NOMO-1 treated with DMSO at 0.1 percent for 48 hours (cell line): ENCODE data around the gene NUDT19.
"Not testable (repeated sequence)": the region's sequence is repeated elsewhere in the genome, so short reads cannot be mapped to it uniquely, and the experiment has no call there.

ENCODE experiments used
- DNase-seq: peaks from one replicate; lab custom pipeline; 2025; ENCODE audit not compliant: unreplicated experiment; lab: John Stamatoyannopoulos, UW

NUDT19 gene

DNA sequence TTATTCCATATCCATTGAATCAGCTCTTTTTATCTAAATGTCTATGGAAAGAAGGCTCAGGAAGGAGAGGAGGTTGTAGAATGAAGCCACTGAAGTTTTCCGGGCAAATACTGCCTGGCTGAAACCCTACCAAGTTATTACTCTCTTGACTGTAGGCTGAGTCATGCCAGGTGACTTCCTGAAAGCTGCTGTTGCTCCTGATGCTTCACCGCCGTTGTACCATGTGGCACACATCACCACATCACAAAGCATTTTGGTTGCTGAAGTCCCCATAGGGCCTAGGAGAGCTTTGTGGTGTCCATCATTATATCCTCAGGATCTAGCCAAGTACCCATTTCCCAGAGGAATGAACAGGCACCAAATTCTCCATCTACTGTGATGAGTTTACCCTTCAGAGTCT is 16.8 kb downstream of the NUDT19 start:
- DNase-seq, result no peak

DNA sequence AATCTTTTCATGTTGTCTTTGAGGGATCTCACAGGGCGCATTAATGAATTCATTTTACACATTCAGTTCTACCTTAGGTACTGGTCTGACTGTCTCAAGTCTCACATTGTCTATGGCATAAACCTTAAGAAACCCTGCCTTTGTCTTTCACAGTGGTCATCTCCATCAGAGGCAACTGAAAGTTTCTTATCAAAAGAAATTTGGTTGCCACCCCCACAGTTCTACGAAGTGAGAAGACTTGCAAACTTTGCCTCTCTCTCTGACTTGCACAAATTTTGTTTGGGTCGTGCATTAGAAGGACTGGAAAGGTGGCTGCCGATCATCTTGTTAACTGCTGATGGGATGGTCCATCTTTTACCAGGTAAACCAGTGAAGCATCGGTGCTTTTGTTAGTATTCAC is 17.4 kb downstream of the NUDT19 start:
- no peak for DNase-seq

DNA sequence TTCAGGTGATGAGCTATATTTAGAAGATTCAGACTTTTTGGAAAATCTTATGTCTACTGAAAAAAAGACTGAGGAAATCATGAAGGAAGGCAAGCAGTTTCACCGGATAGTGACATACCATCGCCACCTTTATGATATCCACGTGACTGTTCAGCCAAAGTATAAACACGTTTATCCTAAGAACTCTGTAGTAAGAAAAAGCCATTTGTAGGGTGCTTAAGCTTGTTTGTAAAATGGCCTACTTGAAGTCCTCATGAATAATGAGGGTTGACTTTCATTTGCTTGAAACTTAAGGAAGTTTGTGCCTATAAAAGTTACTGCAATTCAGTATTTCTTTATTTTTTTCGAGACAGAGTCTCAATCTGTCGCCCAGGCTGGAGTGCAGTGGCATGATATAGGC is 20.1 kb downstream of the NUDT19 start:
- DNase-seq, result no peak

DNA sequence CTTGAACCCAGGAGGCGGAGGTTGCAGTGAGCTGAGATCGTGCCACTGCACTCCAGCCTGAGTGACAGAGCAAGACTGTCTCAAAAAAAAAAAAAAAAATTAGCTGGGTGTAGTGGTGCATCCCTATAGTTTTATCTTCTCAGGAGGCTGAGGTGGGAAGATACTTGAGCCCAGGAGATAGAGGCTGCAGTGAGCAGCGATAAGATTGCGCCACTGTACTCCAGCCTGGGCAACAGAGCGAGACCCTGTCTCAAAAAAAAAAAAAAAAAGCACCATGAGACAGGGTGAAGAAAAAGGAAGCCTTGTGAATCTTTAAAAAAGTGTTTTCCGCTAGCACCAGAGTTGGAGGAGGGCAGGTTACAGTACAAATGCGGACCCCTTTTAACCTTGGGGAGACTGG is 24.6 kb downstream of the NUDT19 start:
- not testable (repeated sequence) for DNase-seq

DNA sequence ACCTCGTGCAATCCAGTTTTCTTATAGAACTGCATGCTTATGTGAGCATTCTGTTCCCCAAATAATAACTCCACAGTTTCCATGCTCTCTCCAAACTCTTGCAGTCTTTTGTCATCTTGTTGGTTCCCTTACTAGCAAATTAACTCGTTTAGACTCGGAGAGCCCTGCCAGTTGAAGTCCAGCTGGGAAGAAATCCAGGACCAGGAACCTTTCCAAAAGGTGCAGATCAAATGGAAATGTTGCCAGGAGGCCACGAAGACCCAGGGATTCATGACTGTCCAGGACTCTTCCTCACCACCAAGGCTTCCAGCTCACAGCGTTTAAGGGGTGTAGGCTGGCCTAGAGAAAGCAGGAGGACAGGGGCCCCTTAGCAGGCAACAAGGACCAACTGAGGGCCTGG is 25.9 kb downstream of the NUDT19 start:
- no peak for DNase-seq

DNA sequence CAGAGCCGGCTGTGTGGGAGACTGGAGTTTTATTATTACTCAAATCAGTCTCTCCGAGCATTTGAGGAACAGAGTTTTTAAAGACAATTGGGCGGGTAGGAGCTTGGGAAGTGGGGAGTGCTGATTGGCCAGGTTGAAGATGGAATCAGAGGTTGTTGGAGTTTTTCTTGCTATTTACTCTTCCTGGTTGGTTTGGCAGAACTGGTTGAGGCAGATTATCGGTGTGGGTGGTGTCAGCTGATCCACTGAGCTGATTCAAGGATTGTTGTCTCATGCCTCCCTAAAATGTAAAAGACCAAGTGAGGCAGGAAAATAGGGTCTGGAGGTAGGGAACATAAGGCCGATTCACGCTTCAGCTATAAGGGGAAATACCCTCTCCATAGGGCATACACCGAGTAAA is 26.7 kb downstream of the NUDT19 start:
- no peak for DNase-seq

DNA sequence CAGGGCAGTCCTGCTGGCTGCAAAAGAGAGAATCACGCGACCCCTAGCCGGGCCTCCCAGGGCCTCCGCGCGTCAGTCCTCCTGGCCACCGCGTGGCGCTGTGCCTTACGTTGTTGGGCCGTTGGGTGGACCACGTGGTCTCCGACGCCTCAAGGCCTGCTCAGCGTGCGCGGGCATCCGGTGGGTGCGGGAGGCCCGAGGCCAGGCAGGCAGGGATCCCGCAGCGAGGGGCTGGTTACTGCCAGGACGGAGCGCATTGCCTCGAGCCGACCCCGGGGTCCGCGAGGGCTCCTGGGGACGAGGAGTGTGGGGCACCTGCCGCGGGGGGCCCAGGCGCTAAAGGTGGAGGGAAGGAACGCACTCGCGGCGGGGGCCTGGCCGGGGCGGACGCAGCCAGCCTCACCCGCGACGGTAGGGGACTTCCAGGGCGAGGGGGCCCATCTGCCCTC is 28.0 kb downstream of the NUDT19 start, which contains the start of gene TDRD12:
Gene TDRD12, plus strand, starts transcription at position 157 of the 449 bp plus-strand sequence. CDS start 306 bp downstream, outside the sequence.
- no peak for DNase-seq

DNA sequence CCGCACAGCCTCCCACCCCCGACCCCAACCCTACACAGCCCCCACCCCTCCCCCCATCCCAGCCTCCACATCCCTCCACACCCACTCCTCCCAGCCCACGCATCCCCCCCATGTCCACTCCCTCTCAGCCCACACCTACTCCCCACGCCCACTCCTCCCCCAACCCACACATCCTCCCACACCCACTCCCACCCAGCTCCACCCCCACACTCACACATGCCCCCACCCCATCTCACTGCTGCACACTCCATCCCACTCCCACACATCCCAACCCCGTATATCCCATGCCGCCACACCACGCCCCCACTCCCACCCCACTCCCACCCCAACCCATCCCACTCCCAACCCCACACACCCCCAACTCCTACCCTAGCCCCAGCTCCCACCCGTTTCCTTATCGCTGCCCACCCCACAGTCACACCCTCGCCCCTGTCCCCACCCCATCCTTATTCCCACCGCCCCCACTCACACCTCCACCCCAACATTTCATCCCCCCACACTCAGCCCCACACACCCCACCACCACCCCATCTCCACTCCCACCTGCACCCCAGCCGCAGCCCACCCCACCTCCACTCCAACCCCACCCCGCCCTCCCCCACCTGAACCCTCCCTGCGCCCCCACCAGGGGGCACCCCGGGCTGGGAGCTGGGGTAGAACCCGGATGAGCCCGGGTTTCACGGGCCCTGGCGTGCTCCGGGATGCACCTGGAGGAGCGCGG is 28.8 kb downstream of the NUDT19 start:
- no peak for DNase-seq

DNA sequence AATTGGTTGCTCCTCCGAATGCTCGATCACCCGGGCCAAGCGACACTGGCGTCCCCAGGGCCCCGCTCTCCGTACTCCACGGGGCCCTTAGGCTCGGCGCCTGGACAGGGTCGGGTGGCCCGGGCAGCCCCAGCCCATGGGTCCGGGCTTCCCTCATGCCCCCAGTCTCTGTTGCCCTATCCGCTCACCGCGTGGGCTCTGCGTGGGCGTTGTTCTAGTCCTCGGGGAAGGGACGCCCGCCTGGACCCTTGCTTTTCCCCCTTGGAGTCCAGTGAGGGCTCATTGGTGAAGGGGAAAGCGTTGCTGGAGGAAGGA is 29.3 kb downstream of the NUDT19 start:
- no peak for DNase-seq

DNA sequence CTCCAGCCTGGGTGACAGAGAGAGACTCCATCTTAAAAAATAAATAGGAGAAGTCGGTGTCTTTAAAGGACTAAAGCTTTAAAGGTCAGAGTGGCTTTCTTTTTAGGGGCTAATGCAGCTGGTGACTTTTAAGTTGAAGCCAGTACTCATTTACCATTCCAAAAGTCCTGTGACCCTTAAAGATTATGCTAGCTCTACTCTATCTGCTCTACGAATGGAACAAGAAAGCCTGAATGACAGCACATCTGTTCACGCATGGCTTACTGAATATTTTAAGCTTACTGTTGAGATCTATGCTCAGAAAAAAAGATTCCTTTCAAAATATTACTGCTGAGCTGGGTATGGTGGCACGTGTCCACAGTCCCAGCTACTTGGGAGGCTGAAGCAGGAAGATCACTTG is 44.3 kb downstream of the NUDT19 start:
- no peak for DNase-seq

DNA sequence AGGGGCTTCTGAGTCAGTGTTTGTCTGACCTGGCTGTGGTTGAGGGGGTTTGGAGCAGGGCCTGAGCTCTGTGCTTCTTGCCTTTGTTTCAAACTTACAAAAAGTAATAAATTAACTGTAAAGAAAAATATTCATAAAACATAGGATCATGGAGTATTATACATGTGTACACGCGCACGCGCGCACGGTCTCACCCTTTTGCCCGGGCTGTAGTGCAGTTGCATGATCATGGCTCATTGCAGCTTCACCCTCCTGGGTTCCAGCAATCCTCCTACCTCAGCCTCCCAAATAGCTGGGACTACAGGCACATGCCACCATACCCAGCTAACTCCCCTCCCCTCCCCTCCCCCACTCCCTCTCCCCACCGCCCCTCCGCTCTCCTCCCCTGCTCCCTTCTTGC is 51.4 kb downstream of the NUDT19 start:
- DNase-seq, result no peak

DNA sequence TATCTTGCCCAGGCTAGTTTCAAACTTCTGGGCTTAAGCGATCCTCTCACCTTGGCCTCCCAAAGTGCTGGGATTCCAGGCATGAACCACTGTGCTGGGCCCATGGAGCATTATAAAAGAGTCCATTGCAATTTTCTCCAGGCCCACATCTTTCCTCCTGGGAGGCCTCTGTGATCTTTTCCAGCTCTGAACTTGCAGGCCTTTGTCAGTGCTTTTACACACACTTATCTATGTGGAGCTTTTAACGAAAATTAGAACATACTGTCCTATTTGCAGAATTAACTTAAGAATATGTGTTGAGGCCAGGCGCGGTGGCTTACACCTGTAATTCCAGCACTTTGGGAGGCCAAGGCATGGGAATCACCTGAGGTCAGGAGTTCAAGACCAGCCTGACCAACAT is 51.8 kb downstream of the NUDT19 start:
- no peak for DNase-seq

DNA sequence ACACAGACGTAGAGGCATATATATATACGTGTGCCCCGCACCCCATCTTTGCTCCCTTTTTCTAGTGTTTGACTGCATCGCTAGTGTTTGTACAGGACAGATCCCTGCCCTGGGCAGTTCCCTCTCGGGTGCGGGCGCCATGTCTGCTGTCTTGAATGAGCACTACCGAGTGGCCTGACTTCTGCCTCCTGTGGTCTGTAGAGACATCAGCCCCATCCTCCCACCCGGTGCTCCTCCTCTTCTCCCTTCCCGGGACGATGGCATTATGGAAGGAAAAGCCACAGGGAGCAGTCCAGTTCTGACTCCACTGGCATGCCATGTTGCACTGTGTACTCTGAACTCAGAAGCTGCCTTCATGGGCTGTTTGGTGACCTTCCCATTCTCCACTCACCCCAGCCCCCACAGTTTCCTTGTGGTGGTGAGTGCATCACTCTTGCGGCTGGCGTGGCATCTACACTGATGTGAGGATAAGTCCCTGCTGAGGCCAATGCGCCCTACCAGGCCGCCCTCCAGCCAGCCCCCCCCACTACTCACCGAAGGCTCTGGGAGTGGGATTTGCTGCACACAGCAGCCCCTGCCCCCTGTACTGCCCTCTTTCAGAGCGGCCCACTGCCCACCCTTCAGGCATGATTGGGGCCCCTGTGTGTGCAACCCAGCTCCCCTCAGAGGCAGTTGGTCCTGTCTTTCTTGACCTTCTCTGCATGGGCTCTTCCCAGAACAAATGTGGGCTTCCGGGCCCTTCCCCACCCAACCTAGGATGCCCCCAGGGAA is 53.1 kb downstream of the NUDT19 start:
- no peak for DNase-seq

DNA sequence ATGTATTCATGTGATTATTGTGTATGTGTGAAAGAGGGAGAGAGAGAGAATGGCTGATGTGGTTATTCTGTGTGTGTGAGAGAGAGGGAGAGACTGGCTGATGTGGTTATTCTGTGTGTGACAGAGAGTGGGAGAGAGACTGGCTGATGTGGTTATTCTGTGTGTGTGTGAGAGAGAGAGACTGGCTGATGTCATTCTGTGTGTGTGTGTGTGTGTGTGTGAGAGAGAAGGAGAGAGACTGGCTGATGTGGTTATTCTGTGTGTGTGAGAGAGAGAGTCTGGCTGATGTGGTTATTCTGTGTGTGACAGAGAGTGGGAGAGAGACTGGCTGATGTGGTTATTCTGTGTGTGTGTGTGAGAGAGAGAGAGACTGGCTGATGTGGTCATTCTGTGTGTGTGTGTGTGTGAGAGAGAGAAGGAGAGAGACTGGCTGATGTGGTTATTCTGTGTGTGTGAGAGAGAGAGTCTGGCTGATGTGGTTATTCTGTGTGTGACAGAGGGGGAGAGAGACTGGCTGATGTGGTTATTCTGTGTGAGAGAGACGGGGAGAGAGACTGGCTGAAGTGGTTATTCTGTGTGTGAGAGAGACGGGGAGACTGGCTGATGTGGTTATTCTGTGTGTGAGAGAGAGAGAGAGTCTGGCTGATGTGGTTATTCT is 54.1 kb downstream of the NUDT19 start:
- not testable (repeated sequence) for DNase-seq

DNA sequence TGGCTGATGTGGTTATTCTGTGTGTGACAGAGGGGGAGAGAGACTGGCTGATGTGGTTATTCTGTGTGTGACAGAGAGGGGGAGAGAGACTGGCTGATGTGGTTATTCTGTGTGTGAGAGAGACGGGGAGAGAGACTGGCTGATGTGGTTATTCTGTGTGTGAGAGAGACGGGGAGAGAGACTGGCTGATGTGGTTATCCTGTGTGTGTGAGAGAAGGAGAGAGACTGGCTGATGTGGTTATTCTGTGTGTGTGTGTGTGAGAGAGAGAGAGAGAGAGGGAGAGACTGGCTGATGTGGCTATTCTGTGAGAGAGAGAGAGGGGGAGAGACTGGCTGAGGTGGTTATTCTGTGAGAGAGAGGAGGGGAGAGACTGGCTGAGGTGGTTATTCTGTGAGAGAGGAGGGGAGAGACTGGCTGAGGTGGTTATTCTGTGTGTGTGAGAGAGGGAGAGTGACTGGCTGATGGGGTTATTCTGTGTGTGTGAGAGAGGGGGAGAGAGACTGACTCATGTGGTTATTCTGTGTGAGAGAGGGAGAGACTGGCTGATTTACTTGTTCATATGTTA is 55.1 kb downstream of the NUDT19 start:
- DNase-seq, result not testable (repeated sequence)

DNA sequence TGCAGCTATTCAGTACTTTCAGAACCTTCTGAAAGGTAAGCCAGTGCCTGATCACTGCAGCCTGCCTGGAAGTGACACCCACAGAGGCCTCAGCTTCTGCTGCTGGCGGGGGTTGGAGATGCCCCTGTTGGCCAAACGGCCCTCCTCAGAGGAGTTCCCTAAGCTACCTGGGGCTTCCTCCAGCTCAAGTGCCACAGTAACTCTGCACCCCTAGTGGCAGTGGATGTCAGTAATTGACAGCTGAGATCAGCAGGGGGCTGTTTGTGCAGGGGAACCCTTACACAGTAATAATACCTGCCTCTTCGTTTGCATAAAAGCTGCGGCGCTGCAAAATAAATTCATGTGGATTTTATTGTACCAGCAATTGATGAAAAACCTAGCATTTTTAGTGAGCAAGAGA is 56.9 kb downstream of the NUDT19 start:
- DNase-seq, result no peak

DNA sequence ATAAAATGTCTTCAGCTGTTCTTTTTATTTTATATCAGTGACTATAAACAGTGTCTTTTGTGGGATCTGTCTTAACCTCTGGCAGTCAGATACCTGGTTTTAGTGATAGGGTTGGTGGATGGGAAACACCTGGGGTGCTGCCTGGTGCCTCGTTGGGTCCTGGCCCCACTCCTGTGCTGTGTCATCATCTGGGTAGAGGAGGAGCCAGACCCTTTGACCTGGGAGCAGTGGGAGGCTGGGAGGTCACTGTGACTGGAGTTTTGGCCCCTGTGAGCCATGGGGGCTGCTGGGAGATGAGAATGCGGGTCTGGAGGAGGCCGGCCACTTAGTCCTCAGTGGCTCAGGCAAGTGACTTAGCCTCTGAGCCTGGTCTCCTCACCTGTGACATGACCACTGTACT is 57.3 kb downstream of the NUDT19 start:
- DNase-seq, result no peak

DNA sequence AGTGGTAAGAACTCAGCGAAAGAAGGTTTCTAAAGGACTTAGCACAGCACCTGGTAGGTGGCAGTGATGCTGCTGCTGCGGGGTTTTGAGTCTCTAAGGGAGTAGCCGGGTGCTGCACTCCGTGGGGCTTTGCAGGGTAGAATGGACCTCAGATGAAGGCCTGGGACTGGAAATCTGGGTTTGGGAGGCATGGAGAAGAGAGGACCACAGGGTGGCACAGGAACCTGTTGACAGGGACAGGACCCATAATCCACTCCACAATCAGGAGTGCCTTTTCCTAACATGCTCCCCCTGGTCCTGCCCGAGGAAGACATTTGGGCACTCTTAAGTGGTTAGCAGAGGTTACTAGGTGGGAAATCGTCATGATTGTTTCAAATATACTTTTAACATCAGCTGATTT is 57.7 kb downstream of the NUDT19 start:
- no peak for DNase-seq

DNA sequence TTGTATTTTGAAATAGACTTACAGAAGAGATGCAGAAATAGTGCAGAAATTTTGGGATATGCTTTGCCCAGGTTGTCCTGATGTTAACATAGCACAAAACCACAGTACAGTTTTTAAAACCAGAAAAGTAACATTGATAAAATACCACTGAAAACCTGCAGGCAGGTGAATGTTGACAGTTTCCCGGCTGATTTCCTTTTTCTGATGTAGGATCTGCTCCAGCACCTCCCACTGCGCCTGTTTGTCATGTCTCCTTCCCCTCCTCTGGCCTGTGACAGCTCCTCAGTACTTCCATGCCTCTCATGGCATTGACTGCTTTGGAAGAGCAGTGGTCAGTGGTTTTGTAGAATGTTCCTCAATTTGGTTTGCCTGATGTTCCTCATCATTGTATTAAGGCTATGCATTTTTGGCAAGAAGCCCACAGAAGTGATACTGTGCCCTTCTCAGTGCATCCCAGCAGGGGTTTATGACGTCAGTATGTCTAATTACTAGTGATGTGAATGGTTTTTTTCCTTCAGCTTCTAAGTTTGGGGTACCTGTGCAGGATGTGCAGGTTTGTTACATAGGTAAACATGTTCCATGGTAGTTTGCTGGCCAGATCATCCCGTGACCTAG is 58.9 kb downstream of the NUDT19 start:
- DNase-seq, result peak; percentile 26

DNA sequence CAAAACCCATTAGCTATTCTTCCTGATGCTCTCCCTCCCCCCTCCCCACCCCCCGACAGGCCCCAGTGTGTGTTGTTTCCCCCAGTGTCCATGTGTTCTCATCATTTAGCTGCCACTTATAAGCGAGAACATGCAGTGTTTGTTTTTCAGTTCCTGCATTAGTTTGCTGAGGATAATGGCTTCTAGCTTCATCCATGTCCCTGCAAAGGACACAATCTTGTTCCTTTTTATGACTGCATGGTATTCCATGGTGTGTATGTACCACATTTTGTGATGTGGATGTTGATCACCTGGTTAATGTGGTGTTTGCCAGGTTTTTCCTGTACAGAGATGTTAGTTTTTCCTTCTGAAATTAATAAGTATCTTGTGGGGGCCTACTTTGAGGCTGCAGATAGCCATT is 59.4 kb downstream of the NUDT19 start:
- no peak for DNase-seq

DNA sequence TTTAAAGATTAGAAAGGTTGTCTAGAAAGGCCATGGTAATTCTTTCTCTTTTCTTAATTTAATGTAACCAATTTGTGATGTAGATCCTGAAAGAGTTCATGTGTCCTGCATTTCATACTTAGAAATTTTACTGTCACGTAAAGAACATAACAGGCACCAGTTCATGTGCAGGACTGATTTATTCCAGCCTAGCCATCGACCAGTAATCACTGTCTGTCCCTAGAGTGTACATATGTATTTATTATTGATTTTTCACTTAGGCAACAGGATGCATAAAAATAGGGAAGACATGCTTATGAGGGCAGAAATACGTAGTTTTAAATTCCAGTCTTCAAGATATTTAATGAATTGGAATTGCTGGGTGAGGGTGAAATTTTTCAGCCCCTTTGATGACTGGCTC is 65.6 kb downstream of the NUDT19 start:
- DNase-seq, result no peak
